Endometrial microvascular endothelial cells (primary cell): Measurements from ENCODE around the gene BPTF. TPM values are rescaled to one million over a fixed set of nuclear protein-coding genes. Genes with fewer than 3 reads are reported as not detected.
"Not testable (repeated sequence)": the region's sequence is repeated elsewhere in the genome, so short reads cannot be mapped to it uniquely, and the experiment has no call there.

Source experiments
- in situ Hi-C: cut with HindIII; loops from 2 replicates; pipeline ENCODE4 v1.10.0; 2017; ENCODE audit warnings: low sequenced_read_pairs, low pct_unique_long_range_greater_than_20kb; ENCODE audit errors: inconsistent ontology term
- total RNA-seq: library from RNA; depleted of rRNA; stranded (reverse); fragments of >200 nt; gene quantifications from one replicate; pipeline ENCODE4 v1.2.3, GENCODE V29; 2015; ENCODE audit errors: inconsistent ontology term

BPTF gene
- total RNA-seq, 1 donor from 2014 or later, result 24.3 TPM

DNA sequence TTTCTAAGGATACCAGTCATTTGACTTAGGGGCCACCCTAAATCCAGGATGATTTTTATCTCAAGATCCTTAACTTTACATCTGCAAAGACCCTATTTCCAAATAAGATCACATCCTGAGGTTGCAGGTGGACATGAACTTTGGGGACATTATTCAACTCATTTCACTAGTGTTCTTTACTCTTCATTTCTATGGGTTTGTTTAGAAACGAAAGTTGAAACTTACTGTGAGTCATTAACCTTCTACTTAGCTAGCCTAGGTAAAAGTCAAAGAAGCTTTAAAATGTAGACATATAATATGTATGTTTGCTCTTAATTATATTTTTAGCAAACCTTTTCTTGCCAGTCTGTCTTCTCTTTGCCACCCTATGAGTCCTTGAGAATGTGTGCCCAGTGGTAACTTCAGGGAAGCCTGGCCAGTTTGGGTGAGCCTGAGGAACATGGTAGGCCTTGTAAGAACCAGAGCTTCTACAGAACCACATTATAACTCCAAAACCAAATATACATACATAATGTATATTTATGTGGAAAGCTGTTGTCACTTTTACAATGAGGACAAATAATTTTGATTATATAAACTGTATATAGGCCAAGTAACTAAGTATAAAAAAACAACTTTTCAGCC, 38.4 kb downstream of the BPTF start:
- in situ Hi-C loops, result no loop called here

DNA sequence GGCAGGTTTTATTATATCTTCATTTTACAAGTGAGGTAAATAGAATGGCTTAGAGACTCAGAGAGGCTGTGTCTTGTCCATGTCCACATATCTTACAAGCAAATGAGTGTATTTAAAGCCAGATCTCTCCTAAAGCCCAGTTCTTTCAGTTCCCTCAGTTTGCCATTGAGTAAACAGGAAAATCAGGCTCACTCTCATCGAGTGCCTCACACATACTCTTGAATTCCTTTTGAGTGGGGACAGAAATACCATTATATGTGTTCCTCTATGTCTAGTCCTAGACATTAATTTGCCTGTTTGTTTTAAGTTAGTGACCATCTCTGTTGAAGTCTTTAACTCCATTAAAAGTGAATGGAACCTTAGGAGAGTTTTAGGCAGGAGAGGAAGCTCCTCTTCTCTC, 40.1 kb downstream of the BPTF start:
- in situ Hi-C loops, result no loop called here

DNA sequence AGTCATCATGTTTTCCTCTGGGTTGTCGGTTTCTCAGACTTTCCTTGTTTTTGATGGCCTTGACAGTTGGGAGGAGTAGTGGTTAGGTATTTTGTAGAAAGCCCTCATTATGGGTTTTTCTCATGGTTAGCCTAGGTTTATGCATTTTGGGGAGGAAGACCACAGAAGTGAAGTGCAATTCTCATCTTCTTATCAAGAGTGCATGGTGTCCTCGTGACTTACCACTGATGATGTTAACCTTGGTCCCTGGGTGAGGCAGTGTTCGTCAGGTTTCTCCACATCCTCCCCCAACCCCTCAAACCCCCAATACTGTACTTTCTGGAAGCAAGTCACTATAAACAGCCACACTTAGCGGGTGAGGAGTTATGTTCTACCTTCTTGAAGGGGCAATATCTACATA, 42.3 kb downstream of the BPTF start:
- in situ Hi-C loops, result no loop called here

DNA sequence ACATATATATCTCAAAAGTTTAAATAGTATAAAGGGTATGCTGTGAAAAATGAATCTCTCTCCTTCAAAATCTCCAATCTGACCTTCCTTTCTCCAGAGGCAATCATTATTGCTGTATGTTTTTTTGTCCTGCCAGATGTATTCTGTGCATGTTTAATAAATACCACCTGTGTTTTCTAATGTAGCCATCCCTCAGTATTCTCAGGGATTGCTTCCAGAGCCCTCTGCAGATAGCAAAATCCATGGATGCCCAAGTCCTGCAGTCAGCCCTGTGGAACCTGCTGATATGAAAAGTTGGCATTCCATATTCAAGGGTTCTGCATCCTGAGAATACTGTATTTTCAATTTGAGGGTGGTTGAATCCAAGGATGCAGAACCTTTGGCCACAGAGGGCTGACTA, 42.9 kb downstream of the BPTF start:
- in situ Hi-C loops, result no loop called here

DNA sequence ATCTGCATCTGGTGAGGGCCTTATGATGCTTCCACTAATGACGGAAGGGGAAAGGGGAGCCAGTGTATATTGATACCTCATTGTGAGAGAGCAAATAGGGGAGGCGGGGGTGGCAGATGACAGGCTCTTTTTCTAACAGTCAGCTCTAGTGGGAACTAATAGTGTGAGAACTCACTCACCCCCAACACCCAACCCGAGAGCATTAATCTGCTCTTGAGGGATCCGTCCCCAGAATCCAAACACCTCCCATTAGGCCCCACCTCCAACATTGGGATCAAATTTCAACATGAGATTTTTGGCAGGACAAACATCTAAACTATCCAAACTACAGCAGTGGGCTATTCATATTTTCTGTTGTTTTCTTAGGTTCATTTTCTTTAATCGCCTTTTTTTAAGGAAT, 54.4 kb downstream of the BPTF start:
- in situ Hi-C loops, result no loop called here

DNA sequence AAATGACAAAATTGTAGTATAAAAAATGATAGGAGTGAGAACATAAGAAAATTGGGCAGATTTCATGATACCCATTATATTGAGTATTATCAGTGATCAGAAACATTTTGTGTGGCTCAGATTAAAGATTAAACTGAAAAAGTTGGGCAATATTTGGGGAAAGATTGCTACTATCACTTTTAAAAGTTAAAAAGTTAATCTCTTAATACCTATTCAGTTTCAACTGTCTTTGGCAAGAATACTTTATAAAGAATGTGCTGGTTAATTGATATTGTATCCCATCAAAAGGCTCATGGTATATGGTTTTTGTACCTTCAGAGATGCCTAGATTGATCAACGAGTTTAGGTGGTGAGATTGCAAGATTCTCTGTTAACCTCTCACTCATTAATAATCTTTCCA, 55.8 kb downstream of the BPTF start:
- in situ Hi-C loops, result no loop called here

DNA sequence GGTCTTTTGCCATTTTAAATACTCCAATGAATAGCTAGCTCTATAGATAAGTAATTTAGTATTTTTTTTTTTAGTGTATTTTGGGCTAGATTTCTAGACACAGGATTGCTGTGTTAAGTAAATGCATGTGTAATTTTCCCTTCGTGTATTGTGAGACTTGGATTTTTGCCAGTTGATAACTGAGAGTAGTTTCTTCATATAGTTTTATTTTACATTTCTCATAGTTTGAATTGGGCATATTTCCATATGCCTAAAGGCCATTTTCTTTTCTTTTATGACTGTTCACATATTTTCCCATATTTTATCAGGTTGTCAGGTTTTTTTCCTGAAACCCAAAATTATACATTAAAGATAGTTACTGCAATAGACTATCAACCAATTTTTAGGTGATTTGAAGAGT, 59.4 kb downstream of the BPTF start:
- in situ Hi-C loops, result no loop called here

DNA sequence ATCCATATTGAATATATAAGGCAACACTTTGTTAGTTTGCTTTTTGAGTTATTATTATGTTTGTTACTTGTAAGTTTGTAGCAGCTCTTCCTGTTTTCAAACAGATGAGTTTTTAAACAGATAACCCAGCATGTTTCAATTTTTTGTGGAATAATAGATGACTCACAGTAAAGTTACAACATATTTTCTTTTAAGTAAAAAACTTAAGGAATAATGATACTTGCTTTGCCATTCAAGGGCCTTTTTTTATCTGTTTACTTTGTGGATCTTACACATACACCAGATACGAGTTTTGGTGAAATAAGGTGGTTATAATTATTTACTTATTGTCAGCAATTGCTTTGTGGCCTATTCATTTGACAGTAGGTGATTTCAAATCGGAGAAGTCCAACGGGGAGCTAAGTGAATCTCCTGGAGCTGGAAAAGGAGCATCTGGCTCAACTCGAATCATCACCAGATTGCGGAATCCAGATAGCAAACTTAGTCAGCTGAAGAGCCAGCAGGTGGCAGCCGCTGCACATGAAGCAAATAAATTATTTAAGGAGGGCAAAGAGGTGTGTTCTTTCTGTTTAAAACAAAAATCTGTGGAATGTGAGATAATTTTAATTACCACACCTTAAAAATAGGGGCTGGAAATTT, 66.3 kb downstream of the BPTF start:
- in situ Hi-C loops, result no loop called here

DNA sequence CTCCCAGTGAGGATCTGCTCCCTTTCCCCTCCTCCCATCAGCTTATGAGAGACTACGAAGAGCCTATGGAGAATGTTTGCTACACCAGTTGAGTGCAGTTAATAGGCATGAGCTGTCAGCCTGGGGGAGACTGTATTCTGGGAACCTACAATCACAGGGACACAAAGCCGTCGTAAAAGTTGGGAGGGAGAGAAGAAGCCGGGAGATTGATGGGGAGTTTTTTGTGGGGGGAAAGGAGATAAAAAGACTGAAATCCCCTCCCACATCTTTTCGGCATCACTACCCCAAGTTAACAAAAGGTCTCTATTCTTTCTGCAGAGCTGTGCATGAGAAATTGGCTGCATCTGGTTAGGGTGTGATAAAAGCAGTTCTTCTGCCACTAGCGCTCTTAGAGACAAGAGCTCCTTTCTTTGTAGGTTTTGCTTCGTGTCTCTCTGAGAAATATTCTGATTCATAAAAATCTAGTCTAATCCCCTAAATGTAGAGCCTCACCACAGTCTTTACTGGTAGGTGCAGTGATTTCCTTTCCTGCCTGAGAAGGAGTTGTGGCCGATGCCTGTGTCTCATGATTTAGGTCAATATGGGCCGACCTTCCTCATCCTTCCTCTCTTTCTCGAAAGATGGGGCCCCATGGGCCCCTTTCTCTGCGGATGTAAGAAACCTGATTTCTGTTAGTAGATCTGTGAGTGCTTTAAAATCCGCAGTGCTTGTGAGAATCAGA, 77.4 kb downstream of the BPTF start:
- in situ Hi-C loops, result no loop called here

DNA sequence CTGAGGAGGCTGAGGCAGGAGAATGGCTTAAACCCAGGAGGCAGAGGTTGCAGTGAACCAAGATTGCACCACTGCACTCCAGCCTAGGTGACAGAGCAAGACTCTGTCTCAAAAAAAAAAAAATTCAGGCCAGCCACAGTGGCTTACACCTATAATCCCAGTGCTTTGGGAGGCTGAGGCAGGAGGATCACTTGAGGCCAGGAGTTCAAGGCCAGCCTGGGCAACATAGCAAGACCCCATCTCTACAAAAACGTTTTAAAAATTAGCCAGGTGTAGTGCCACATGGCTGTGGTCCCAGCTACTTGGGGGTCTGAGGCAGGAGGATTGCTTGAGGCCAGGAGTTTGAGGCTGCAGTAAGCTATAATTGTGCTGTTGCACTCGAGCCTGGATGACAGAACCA, 80.0 kb downstream of the BPTF start:
- in situ Hi-C loops, result not testable (repeated sequence)

DNA sequence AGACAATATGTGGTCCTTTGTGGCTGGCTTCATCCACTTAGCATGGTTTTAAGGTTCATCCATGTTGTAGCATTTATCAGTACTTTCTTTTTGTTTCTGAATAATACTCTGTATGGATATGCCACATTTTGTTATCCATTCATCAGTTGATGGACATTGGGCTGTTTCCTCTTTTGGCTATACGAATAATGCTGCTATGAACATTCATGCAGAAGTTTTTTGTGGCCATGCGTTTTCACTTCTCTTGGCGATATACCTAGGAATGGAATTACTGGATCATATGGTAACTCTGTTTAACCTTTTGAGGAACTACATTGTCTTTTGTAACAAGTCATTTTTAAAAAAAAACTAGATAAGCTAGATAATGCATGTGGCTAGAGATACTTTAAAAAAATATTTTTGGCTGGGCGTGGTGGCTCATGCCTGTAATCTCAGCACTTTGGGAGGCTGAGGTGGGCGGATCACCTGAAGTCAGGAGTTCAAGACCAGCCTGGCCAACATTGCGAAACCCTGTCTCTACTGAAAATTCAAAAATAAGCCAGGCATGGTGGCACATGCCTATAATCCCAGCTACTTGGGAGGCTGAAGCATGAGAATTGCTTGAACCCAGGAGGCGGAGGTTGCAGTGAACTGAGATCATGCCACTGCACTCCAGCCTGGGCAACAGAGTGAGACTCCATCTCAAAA, 85.0 kb downstream of the BPTF start:
- in situ Hi-C loops, result not testable (repeated sequence)

DNA sequence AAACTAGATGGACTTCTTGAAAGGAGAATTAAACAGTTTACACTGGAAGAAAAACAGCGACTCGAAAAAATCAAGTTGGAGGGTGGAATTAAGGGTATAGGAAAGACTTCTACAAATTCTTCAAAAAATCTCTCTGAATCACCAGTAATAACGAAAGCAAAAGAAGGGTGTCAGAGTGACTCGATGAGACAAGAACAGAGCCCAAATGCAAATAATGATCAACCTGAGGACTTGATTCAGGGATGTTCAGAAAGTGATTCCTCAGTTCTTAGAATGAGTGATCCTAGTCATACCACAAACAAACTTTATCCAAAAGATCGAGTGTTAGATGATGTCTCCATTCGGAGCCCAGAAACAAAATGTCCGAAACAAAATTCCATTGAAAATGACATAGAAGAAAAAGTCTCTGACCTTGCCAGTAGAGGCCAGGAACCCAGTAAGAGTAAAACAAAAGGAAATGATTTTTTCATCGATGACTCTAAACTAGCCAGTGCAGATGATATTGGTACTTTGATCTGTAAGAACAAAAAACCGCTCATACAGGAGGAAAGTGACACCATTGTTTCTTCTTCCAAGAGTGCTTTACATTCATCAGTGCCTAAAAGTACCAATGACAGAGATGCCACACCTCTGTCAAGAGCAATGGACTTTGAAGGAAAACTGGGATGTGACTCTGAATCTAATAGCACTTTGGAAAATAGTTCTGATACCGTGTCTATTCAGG, 85.9 kb downstream of the BPTF start:
- in situ Hi-C loops, result no loop called here

DNA sequence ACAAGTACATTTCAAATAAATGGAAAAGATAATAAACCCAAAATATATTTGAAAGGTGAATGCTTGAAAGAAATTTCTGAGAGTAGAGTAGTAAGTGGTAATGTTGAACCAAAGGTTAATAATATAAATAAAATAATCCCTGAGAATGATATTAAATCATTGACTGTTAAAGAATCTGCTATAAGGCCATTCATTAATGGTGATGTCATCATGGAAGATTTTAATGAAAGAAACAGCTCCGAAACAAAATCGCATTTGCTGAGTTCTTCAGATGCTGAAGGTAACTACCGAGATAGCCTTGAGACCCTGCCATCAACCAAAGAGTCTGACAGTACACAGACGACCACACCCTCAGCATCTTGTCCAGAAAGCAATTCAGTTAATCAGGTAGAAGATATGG, 86.8 kb downstream of the BPTF start:
- in situ Hi-C loops, result no loop called here

DNA sequence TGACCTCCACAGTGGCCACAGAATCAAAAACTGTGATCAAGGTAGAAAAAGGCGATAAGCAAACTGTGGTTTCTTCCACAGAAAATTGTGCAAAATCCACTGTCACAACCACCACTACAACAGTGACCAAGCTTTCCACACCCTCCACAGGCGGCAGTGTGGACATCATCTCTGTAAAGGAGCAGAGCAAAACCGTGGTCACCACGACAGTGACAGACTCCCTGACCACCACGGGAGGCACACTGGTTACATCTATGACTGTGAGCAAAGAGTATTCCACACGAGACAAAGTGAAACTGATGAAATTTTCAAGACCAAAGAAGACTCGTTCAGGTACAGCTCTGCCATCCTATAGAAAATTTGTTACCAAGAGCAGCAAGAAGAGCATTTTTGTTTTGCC, 87.4 kb downstream of the BPTF start:
- in situ Hi-C loops, result no loop called here

DNA sequence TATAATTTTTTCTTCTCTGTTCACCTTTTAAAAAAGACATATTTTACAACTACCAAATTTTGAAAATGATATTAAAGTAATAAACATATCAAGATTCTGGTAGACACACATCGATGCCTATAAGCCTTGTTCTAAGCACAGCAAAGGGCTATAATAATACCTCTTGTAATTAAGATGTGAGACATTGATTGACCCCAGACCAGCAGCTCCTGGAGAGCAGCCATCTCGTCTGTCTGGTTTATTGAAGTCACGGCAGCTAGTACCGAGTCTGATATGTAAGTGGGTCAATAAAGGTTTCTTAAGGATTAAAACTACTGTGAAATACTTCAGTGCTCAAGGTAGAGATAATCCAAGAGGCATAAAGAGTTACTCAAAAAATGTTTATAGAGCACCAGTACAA, 94.9 kb downstream of the BPTF start:
- in situ Hi-C loops, result no loop called here

DNA sequence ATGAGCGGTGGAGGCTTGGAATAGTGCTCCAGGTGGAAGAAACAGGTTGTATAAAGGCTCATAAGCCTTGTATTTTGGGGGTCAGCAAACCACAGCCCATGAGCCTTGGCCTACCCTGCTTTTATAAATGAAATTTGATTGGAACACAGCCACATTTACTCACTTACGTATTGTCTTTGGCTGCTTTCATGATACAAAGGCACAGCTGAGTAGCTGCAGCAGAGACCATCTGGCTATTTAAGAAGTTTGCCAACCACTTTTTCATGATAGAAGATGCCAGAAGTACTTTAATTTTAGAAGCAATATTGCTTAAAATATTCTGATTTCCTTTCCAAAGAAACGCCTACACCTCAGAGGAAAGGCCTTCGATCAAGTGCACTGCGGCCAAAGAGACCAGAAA, 97.2 kb downstream of the BPTF start:
- in situ Hi-C loops, result no loop called here

DNA sequence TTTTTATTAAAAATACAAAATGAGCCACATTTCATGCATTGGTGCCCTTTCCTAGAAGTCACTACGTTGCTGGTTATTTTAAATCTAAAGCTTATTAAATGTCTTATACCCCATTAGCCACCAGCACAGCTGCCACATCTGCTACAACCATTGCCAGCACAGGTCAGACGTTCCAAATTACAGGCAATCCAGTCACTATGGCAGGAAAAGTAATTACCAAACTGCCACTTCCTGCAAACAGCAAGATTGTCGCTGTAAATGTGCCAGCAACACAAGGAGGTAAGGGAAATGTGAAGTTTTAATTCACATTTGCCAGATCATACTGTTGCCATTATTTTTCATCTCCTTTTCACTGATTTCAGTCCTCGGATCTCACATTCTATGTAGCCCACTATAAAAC, 103.5 kb downstream of the BPTF start:
- in situ Hi-C loops, result not testable (repeated sequence)

DNA sequence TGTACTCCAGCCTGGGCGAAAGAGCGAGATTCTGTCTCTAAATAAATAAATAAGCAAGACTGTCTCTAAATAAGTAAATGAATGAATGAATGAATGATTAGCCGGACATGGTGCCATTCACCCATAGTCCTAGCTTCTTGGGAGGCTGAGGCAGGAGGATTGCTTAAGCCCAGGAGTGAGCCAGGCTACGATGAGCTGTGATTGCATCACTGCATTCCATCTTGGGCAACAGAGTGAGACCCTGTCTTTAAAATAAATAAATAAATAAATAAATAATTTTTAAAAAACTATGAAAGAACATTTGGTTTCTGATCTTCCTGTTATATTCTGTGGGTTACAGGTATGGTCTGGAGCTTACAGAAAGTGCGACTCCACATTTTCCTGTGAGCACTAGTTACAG, 105.9 kb downstream of the BPTF start:
- in situ Hi-C loops, result no loop called here

DNA sequence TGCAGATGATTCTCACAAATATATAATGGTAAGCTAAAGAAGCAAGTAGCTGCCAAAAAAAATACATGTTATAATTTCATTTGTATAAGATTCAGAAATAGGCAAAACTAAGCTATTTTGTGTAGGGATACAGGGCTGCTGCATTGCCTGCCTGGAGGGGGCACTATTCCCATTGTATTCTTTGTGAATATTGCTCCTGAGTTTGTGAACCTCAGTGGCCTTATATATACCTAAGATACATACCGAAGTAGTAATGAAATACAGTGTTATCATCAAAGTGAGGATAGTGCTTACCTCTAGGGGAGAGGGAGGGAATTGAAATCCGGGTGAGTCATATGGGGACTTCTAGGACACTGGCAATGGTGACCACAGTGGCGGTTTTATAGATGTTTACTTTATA, 117.5 kb downstream of the BPTF start:
- in situ Hi-C loops, result no loop called here
